Ramos (cell line): ENCODE results near the gene ZNF436.

ENCODE experiments used
- in situ Hi-C: fragments of 300-500 bp; cut with MboI; formaldehyde crosslinking; loops from one replicate; pipeline ENCODE4 v1.14.3; 2022; ENCODE audit warnings: low sequenced_read_pairs; ENCODE audit not compliant: unreplicated experiment

The ZNF436 gene

DNA sequence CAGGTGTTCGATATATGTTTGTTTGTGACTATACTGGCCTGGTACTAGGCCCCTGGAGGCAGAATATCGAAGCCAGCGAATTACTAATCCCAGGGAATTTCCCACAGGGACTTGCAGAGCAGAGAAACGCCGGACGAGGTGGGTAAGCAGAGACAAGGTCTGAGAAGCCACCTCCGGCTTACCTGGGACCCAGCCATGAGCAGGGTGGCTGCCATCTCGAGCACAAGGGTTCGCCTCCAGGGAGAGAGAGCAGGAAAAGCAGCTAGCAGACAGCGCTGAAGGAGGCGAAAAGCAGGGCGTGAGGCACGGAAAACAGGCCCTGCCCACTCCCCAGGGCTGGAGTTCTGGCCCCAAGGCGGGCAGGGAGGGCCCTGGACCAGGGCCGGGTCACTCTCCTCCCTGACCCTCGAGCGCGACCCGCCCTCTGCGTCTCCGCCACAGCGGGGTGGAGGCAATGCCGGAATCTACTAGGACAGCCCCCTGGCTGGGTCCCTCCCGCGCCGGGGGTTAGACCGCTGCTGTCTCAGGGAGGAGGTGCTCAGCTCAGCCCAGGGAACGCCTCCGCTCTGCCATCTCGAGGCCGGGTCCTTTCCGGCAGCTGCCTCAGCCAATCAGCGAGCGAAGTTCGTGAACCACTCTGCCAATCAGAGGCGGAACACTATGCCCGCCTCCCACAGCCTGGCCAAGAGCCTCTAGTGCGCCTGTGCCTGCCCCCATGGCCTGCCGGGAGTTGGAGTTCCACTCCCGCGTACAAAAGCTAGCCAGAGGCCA lies 1.7 kb downstream of the ZNF436 start:
- in situ Hi-C loops = no loop called here

- in situ Hi-C loops = no loop called here
Observed at GRCh38 chr1:23367451-23367790, 2.2 kb downstream of the ZNF436 start.

DNA sequence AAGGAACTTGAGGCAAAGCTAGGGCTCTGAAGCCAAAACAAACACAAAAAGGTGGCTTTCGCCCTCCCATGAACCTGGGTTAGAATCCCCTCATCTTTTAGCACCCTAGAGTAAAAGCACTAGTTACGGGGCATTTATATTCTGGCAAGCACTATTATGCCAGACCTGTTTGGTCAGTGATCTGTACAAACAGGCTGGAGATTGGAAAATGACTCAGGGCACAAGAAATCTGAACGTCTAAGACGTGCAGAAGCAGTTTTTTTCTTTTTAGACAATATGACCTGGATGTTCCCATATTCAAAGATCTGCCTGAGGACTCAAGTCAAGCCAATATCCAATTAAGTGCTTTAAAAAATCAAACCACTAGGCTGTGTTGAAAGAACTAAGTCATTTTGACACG lies 3.0 kb downstream of the ZNF436 start:
- in situ Hi-C loops = no loop called here

GRCh38 chr1:23366146-23366545 lies 3.5 kb downstream of the ZNF436 start:
- in situ Hi-C loops = no loop called here

DNA sequence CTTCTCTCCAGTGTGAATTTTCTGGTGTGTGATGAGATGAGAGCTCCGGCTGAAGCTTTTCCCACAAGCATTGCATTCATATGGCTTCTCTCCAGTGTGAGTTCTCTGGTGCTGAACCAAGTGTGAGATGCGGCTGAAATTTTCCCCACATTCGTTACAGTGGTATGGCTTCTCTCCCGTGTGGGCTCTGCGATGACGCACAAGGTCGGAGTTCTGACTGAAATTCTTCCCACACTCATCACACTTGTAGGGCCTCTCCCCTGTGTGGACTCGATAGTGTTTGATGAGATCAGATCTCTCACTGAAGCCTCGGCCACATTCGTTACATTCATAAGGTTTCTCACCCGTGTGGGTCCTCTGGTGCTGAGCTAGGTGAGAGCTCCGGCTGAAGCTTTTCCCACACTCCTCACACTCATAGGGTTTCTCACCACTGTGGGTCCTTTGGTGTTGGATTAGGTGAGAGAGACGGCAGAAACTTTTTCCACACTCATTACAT lies 7.4 kb downstream of the ZNF436 start:
- in situ Hi-C loops = no loop called here

DNA sequence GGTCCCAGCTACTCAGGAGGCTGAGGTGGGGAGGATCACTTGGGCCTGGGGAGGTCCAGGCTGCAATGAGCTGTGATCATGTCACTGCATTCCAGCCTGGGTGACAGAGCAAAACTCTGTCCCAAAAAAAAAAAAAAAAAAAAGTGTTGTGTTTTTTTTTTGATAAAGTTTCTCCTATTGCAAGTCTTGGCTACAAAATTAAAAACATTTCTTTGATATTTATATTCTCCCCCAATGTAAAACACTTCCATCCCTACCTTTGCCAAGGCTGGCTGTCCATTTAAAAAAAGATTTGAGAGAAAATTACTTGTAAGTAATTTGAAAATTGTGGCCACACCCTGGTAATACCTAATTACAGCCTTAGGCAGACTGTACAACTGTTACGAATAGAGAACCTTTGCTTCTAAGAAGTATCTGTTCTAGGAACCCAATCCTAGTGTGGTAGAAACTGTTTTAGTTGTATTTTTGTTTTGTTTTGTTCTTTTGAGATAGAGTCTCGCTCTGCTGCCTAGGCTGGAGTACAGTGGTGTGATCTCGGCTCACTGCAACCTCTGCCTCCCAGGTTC lies 11.2 kb downstream of the ZNF436 start:
- in situ Hi-C loops = no loop called here

DNA sequence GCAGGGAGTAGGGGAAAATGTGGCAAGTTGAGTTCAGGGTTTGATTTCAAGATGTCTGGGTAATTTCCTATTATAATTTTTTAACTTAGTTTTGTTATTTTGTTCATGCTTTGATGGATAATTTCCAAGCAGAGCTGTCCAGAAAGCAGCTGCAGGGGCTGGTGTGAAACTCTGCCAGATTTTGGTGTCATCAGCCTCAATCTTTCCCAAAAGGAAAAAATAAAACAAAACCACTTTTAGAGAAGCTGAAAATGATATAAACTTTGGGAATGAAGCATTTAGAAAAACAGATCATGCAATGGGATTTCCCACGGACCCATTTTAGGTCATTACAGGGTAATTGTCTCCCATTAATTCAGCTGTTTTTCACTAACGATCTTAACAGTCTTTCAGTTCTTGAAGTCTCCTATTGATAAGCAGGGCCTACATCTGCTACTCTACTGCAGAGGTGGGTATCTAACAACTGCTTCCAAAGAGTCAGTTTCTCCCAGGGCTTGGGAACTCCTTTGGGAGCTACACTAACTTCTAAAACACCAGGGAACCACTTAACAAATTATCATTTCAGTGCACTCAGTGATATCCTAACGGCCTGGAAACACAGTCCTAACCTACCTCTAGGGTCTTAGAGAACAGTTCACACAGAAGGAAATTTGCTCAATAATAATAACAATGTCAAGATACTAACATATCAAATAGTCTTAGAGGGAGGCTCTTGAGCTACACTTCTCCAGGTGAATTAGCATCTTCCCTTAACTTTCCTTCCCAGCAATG lies 12.3 kb downstream of the ZNF436 start:
- in situ Hi-C loops = no loop called here

DNA sequence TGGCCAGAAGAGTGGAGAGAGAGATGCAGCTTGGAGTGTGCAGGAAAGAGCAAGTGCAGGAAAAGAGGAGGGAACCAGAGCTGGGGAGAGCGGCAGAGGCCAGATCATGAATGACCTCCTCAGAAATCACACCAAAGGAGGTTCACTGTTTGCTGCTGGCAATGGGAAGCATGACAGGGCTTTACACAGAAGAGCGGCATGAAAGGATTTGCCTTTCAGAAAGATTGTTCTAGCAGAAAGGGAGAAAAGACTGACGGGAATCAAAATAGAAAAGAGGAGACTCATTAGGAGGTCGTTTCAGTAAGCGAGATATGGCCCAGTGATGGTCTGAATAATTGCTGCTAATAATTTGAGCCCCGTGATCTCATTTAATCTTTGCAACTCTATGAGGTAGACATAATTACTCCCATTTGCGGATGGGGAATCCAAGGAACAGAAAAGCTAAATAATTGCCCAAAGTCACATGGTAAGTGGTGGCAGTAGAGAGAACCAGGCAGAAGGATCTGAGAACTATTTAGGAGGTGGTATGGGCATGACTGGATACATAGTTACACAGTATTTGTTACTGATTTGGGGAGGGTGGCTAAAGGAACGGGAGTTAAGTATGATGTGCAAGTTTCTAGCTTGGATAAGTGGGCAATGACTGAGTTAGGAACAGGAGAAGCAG lies 13.0 kb downstream of the ZNF436 start:
- in situ Hi-C loops = no loop called here

DNA sequence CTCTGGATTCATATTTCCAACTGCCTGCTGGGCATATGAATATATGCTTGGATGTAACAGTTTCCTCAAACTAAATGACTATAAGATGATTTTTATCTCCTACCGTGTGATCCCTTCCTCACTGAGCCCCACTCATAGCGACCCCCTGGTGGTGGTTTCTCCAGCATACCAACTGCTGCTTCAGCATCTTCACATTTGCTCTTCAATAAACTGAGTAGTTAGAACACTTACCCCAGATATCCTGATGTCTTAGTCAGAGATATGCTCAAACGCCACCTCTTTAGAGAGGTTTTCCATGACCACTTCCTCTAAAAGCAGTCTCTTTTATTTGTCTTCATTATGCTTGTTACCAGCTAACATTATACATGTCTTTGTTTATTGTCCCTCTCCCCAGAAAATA lies 15.4 kb downstream of the ZNF436 start:
- in situ Hi-C loops = no loop called here

DNA sequence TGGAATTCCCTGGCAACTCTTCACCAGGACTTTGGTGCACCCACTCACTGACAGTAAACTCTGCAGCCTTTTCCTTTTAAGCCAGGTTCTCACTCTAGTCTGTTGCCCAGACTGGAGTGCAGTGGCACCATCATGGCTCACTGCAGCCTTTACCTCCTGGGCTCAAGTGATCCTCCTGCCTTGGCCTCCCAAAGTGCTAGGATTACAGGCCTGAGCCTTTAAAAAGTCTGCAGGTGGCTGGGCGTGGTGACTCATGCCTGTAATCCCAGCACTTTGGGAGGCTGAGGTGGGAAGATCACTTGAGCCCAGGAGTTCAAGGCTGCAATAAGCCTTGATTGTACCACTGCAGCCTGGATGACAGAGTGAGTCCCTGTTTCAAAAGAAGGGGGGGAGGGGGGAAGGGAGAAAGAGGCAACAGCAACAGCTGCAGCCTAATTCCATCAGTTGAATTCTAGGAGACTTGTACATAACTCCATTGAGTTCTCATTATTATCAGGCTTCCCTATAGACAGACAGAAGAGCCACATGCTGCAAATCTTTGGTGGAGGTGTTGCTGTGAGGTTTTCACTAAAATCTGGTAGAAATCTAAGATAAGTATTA lies 17.4 kb downstream of the ZNF436 start:
- in situ Hi-C loops = no loop called here

DNA sequence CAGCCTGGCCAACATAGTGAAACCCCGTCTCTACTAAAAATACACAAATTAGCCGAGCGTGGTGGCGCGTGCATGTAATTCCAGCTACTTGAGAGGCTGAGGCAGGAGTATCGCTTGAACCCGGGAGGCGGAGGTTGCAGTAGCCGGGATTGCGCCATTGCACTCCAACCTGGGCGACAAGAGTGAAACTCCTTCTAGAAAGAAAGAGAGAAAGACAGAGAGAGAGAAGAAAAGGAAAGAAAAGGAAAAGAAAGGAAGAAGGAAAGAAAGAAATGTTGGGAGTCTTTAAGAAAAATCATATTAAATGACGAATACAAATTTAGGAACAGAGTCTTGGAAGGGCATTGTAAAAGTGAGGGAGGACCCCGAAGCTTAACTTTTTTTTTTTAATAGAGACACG lies 23.7 kb downstream of the ZNF436 start:
- in situ Hi-C loops = no loop called here

GRCh38 chr1:23344987-23345472 lies 24.6 kb downstream of the ZNF436 start:
- in situ Hi-C loops = no loop called here

DNA sequence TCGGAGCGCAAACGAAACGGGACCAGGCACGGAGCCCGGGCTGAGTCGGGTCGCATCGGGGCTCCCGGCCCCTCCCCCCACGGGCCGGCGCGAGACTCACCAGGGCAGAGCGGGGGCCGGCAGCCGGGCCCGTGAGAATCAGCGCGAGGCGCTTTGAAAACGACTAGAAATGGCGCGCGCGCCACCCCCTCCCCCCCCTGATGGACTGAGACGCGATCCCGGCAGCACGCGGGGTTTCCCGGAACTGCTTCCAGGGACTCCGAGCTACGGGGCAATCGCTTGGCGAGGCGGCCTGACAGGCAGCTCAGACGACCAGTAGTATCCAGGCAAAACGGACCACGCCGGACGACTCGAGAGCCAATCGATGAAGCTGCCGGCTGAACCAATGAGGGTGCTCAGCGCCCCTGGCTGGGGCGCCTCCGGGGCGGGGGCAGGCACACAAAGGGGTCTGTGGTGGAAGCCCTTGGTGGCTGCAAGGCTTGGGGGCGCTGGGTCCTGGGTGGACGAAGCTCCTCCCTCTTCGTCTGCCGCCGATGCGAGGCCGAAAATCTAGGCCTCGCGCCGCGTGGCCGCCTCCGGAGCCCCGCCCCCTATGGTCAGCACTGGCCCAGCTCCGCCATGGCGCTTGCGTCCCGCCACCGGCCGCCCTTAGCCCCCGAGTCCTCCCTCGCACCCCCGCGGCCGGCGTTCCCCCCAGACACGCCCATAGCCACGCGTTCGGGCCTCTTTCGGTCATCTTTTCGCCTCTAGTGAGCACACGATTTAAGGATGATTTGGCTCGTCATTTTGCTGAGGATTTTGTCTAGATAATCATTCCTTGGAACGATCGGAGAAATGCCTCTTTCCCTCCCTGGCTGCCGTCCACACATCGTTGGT lies 25.3 kb downstream of the ZNF436 start, which contains the start of gene HNRNPR:
HNRNPR (minus strand) TSS at position 174 of the 876 bp plus-strand sequence. CDS start 3,276 bp downstream, outside the sequence.
- in situ Hi-C loops = no loop called here

- in situ Hi-C loops = no loop called here
Observed at GRCh38 chr1:23343221-23344110, 26.2 kb downstream of the ZNF436 start.

DNA sequence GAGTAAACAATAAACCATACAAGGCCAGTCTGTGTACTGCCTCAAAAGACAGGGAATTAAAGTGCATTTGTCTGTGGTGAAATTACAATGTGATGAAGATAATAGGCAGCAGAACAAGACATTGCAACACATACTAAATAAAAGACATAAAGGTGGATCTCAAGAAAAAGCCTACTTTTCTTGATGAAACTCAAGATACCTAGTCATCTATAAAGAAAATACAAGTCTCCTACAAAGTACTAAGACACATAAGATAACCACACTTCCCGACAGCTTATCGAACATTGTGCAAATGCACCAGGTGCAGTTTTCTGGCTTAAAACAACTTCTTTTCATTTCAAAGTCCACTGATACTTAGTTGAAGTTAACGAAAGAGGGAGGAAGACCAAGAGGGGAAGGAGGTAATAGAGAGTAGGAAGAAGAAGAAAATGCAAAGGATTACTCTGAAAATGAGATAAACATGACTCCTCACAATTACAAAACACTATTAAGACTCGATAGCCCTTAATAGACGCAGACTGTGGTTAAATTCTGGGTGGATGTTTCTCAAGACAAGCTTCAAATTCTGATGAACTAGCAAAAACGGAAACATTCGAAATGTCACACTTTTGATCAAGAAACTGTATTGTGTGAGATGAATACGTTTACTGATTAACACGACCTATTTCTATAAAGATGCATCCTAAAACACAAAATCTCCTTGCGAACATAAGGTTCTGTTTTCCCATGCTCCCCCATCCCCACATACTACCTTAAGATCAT lies 27.5 kb downstream of the ZNF436 start:
- in situ Hi-C loops = no loop called here

DNA sequence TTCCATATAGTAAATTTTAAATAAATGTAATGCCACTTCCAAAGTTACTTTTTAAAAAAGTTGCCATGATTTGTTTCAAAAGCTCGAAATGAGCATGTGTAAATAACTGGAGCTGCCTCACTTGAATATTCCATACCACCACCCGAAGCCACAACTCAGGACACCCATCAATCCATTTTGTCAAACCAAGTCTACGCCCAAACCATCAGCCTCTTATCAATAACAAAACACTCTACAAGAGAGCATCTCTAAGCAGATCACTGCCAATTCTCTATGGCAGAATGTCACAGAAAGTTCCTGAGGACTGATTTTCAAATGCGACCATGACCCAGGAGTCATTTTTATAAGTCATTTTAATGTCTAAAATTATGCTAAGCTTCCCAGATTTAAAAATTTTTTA lies 30.0 kb downstream of the ZNF436 start:
- in situ Hi-C loops = no loop called here

GRCh38 chr1:23337869-23338268 lies 31.8 kb downstream of the ZNF436 start:
- in situ Hi-C loops = no loop called here
